HG03469 (cell line): ENCODE data around the gene PHACTR2.
"Not testable (repeated sequence)": the region's sequence is repeated elsewhere in the genome, so short reads cannot be mapped to it uniquely, and the experiment has no call there.

Source experiments
- ATAC-seq: cut with Tn5 transposase; IDR thresholded peaks from one replicate; pipeline ENCODE4 v1.9.1; 2021; ENCODE audit warnings: mild to moderate bottlenecking, moderate library complexity, moderate number of reproducible peaks; ENCODE audit not compliant: unreplicated experiment

PHACTR2 gene

GRCh38 chr6:143851706-143852105, 173.9 kb downstream of the PHACTR2 start:
- not testable (repeated sequence) for ATAC-seq

GRCh38 chr6:143855057-143855456, 177.3 kb downstream of the PHACTR2 start:
- ATAC-seq = not testable (repeated sequence)

GRCh38 chr6:143856762-143857161, 179.0 kb downstream of the PHACTR2 start:
- ATAC-seq = not testable (repeated sequence)

DNA sequence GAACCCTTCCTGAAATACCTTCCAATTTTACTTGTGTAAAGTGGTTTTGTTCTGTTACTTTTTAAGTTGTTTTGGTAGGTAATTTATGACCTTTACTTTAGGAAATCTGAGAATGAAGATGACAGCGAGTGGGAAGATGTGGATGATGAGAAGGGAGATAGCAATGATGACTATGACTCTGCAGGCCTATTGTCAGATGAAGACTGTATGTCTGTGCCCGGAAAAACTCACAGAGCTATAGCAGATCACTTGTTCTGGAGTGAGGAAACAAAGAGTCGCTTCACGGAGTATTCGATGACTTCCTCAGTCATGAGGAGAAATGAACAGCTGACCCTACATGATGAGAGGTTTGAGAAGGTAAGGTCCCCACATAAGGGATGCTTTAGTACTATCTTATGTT, 179.9 kb downstream of the PHACTR2 start:
- no peak for ATAC-seq

- ATAC-seq = no peak
These were observed 182.3 kb downstream of the PHACTR2 start for GRCh38 chr6:143859891-143860660.

DNA sequence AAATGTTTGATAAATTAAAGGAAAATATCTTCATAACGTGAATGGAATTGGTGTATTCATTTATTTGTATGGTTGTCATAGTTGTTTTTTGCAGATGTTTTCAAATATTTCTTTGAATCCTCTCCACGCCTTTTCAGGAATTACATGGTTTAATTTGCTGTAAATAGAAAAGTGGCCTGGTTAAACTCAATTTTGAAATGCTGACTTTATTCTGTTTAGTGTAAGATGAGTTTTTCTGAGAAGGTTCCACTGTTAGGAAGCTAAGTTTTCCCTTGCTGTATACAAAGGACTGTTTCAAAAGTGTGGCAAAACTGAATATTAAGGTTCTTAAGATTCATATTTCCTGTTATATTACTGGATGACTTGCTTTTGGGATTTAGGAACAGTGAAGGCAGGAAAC, 186.0 kb downstream of the PHACTR2 start:
- ATAC-seq = no peak

GRCh38 chr6:143864234-143864633, 186.5 kb downstream of the PHACTR2 start, which contains the start of gene ZC2HC1B:
ZC2HC1B (plus strand) TSS chr6:143864474; CDS start chr6:143864540, 66 bp downstream.
- no peak for ATAC-seq

DNA sequence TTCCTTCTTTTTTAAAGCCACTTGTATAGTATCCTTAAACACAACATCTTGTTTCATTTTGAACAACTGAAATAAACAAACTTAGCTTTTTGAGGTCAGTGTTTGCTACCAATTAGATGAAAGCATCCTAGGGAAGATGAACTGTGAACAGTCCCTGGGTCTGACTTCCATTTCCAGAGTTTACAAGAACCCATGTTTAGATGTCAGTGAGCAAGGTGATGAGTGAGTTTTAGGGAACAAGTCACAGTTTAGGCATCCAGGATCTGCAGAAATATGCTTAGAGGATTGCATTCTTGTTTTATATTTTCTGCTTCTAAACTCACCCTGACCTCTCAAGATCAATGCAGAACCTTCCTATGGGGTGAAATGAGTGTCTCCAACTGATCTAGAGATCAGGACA, 189.5 kb downstream of the PHACTR2 start:
- no peak for ATAC-seq

GRCh38 chr6:143868808-143869207, 191.0 kb downstream of the PHACTR2 start:
- ATAC-seq = not testable (repeated sequence)

DNA sequence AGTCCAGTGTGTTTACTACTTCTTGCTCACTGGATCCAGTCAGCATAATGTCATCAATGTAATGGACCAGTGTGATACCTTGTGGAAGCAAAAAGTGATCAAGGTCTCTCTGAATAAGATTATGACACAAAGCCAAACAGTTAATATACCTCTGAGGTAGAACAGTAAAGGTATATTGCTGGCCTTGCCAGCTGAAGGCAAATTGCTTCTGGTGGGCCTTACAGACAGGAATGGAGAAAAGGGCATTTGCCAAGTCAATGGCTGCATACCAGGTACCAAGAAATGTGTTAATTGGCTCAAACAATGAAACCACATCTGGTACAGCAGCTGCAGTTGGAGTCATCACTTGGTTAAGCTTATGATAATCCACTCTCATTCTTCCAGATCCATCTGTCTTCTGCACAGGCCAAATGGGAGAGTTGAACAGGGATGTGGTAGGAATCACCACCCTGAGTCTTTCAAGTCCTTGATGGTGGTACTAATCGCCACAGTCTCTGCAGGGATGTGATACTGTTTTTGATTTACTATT, 193.5 kb downstream of the PHACTR2 start:
- not testable (repeated sequence) for ATAC-seq

- ATAC-seq = peak; percentile 98
These were observed 194.4 kb downstream of the PHACTR2 start for GRCh38 chr6:143872201-143872600.

- ATAC-seq = not testable (repeated sequence)
These were observed 195.8 kb downstream of the PHACTR2 start for GRCh38 chr6:143873600-143873999.

DNA sequence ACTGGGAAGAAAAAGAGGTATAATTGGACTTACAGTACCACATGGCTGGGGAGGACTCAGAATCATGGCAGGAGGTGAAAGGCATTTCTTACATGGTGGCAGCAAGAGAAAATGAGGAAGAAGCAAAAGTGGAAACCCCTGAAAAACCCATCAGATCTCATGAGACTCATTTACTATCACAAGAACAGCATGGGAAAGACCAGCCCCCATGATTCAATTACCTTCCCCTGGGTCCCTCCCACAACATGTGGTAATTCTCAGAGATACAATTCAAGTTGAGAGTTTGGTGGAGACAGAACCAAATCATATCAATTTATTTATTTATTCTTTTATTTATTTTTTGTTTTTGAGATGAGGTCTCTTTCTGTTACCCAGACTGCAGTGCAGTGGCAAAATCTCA, 196.7 kb downstream of the PHACTR2 start:
- ATAC-seq = not testable (repeated sequence)

DNA sequence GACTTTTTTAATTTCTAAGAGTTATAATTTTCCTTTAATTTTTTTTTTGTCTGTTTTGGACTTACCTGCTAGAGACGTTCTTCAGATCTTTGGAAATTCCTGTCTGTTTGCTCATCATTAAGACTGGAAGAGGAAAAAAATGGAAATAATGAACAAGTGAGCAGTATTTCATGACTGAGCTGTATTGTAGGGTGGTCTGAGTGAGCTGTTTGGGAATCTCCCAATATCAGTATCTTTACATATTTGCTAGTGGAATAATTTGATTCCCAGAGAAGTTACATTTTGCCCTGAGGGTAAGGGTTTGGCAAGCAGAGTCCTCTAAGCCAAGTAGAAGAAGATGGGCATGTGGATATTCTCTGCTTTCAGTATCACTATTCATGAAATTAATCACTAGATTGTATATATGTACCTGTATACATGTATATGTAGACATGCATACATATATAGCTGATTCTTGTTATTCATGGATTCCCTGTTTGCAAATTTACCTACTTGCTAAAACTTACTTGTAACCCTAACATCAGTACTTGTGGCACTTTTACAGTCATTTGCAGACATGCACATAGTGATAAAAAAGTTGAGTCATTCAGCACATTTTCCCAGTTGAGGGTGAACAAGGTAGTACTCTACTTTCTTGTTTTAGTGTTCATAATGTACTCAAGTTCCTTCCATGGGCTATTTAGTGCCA, 200.0 kb downstream of the PHACTR2 start:
- no peak for ATAC-seq

GRCh38 chr6:143878272-143878760, 200.6 kb downstream of the PHACTR2 start:
- no peak for ATAC-seq

DNA sequence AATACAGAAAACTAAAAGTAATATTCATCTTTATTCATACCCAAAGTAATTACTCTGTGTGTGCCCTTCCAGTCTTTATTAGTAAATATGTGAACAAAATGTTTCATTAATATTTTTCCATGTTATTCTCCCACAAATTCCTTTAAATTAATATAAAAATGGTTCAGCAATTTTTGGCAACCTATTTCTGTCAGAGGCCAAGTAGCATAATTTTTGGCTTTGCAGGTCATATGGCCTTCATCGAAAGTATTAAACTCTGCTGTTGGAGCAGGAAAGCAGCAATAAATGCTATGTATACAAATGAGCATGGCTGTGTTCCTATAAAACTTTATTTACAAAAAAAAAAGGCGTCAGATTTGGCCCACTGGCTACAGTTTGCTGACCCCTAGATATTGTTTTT, 202.6 kb downstream of the PHACTR2 start:
- no peak for ATAC-seq
